Neural cell (in vitro differentiated cells): Measurements from ENCODE around the gene ENPP7. TPM values are rescaled to one million over a fixed set of nuclear protein-coding genes. Genes with fewer than 3 reads are reported as not detected.

ENCODE experiments used
- H2AFZ ChIP-seq: fragments of 200-600, 300-800 bp; sonication (generic), shearing (Covaris generic); 2 replicates; pipeline ENCODE4 v1.6.0; 2014; ENCODE audit warnings: low read depth, mild to moderate bottlenecking, antibody characterized with exemption, low read length, moderate library complexity
- H3F3A ChIP-seq: fragments of 200-600 bp; shearing (Covaris generic); 2 replicates; pipeline ENCODE4 v1.6.1; 2016; ENCODE audit warnings: mild to moderate bottlenecking, moderate library complexity, mixed read lengths, antibody characterized with exemption, low read length; ENCODE audit not compliant: insufficient read depth, poor library complexity, severe bottlenecking
- H3K27ac ChIP-seq: fragments of 200-600, 300-800 bp; sonication (generic), shearing (Covaris generic); 2 replicates; pipeline ENCODE4 v1.5.1; 2014; ENCODE audit warnings: mild to moderate bottlenecking, low read length, moderate library complexity
- H3K27me3 ChIP-seq: fragments of 300-800, 200-600 bp; sonication (generic), shearing (Covaris generic); 2 replicates; pipeline ENCODE4 v1.6.0; 2014; ENCODE audit warnings: mild to moderate bottlenecking, low read depth, low read length, moderate library complexity; ENCODE audit not compliant: insufficient read depth
- H3K36me3 ChIP-seq: fragments of 300-800, 200-600 bp; sonication (generic), shearing (Covaris generic); 2 replicates; pipeline ENCODE4 v1.5.1; 2014; ENCODE audit warnings: mild to moderate bottlenecking, antibody characterized with exemption, low read length, moderate library complexity; ENCODE audit not compliant: insufficient read depth
- H3K4me2 ChIP-seq: fragments of 300-800, 200-600 bp; sonication (generic), shearing (Covaris generic); 2 replicates; pipeline ENCODE4 v1.6.0; 2014; ENCODE audit warnings: mild to moderate bottlenecking, low read length
- H3K4me3 ChIP-seq: fragments of 300-800, 200-600 bp; sonication (generic), shearing (Covaris generic); 2 replicates; pipeline ENCODE4 v1.5.1; 2014; ENCODE audit warnings: mild to moderate bottlenecking, low read length, moderate library complexity
- H3K79me2 ChIP-seq: fragments of 200-600 bp; shearing (Covaris generic); replicated peaks from 2 replicates; pipeline ENCODE4 v1.6.0; 2014; ENCODE audit warnings: mild to moderate bottlenecking, low read length, moderate library complexity; ENCODE audit not compliant: insufficient read depth
- H3K9ac ChIP-seq: fragments of 300-800, 200-600 bp; sonication (generic), shearing (Covaris generic); 2 replicates; pipeline ENCODE4 v1.6.1; 2016; ENCODE audit warnings: mild to moderate bottlenecking, low read length, mixed read lengths
- H3K9me2 ChIP-seq: fragments of 200-600 bp; shearing (Covaris generic); 2 replicates; pipeline ENCODE4 v1.6.1; 2016; ENCODE audit warnings: mild to moderate bottlenecking, low read length, mixed read lengths; ENCODE audit not compliant: insufficient read depth
- H3K9me3 ChIP-seq: fragments of 200-600, 300-800 bp; sonication (generic), shearing (Covaris generic); 2 replicates; pipeline ENCODE4 v1.6.1; 2016; ENCODE audit warnings: mild to moderate bottlenecking, mixed run types, low read length, moderate library complexity, mixed read lengths
- H4K20me1 ChIP-seq: fragments of 200-600 bp; shearing (Covaris generic); 2 replicates; pipeline ENCODE4 v1.6.1; 2016; ENCODE audit warnings: mild to moderate bottlenecking, mixed run types; ENCODE audit not compliant: insufficient read depth
- CTCF ChIP-seq: fragments of 450-650 bp; IDR thresholded peaks from 2 replicates; pipeline ENCODE4 v1.5.1; 2014; ENCODE audit warnings: antibody characterized with exemption, mild to moderate bottlenecking, moderate library complexity; ENCODE audit not compliant: poor library complexity, severe bottlenecking
- EP300 ChIP-seq: fragments of 450-650 bp; conservative IDR thresholded peaks from 2 replicates; pipeline ENCODE4 v1.6.1; 2014; ENCODE audit warnings: antibody characterized with exemption, mild to moderate bottlenecking, moderate library complexity; ENCODE audit not compliant: poor library complexity, severe bottlenecking
- EZH2 ChIP-seq: fragments of 200-600, 300-800 bp; shearing (Covaris generic), sonication (generic); IDR thresholded peaks from 2 replicates; pipeline ENCODE4 v1.6.1; 2014; ENCODE audit warnings: antibody characterized with exemption, low read length, borderline replicate concordance, mild to moderate bottlenecking; ENCODE audit not compliant: insufficient read depth, poor library complexity, severe bottlenecking
- MXI1 ChIP-seq: fragments of 450-650 bp; conservative IDR thresholded peaks from 2 replicates; pipeline ENCODE4 v1.6.1; 2014; ENCODE audit warnings: antibody characterized with exemption, mild to moderate bottlenecking; ENCODE audit not compliant: poor library complexity, severe bottlenecking
- POLR2AphosphoS5 ChIP-seq: IDR thresholded peaks from 2 replicates; pipeline ENCODE4 v1.6.1; 2012
- RAD21 ChIP-seq: fragments of 450-650 bp; conservative IDR thresholded peaks from 2 replicates; pipeline ENCODE4 v1.6.1; 2014; ENCODE audit warnings: antibody characterized with exemption, mild to moderate bottlenecking, moderate library complexity
- REST ChIP-seq: IDR thresholded peaks from 2 replicates; pipeline ENCODE4 v1.6.1; 2012; ENCODE audit warnings: borderline replicate concordance
- SMC3 ChIP-seq: fragments of 450-650 bp; conservative IDR thresholded peaks from 2 replicates; pipeline ENCODE4 v1.6.1; 2014; ENCODE audit warnings: antibody characterized with exemption, mild to moderate bottlenecking, moderate library complexity; ENCODE audit not compliant: poor library complexity
- TAF1 ChIP-seq: IDR thresholded peaks from 2 replicates; pipeline ENCODE4 v1.6.1; 2012; ENCODE audit warnings: low read depth
- polyA plus RNA-seq: library from polyadenylated mRNA; depleted of rRNA; stranded (reverse); fragments of >200 nt; gene quantifications from 2 replicates; pipeline ENCODE4 v1.2.3, GENCODE V29; 2014

Gene ENPP7
- polyA plus RNA-seq, 1 donor from 2014 or later: not detected

- no peak overlapping the region for H3K4me3 ChIP-seq
- H3K27ac ChIP-seq: no peak overlapping the region
- no peaks in the 10 kb centered on the region for H3K79me2 ChIP-seq
- no peaks in the 10 kb centered on the region for H3K9me3 ChIP-seq
- H4K20me1 ChIP-seq: no peaks in the 10 kb centered on the region
- no peaks in the 10 kb centered on the region for H3F3A ChIP-seq
- no peak for TF ChIP-seq CTCF
- no peak for TF ChIP-seq EP300
- TF ChIP-seq TAF1: no peak
- TF ChIP-seq RAD21: no peak
- no peak for TF ChIP-seq POLR2AphosphoS5
- TF ChIP-seq EZH2: no peak
- no peak for TF ChIP-seq SMC3
- no peak for TF ChIP-seq REST
- TF ChIP-seq MXI1: no peak
- H3K4me2 ChIP-seq: no peak overlapping the region
- H3K9me2 ChIP-seq: no peaks in the 10 kb centered on the region
- H3K36me3 ChIP-seq: no peaks in the 10 kb centered on the region
- no peaks in the 10 kb centered on the region for H3K27me3 ChIP-seq
- H3K9ac ChIP-seq: no peak overlapping the region
- no peak overlapping the region for H2AFZ ChIP-seq
Measured at GRCh38 chr17:79684132-79684985, 46.4 kb upstream of the ENPP7 start.

- no peaks in the 10 kb centered on the region for H3K36me3 ChIP-seq
Measured at GRCh38 chr17:79685121-79685520, 45.6 kb upstream of the ENPP7 start.

More at GRCh38 chr17:79685121-79685520, 45.6 kb upstream of the ENPP7 start:
- no peaks in the 10 kb centered on the region for H3K9me3 ChIP-seq
- no peak overlapping the region for H3K27ac ChIP-seq
- no peak overlapping the region for H3K4me3 ChIP-seq
- no peaks in the 10 kb centered on the region for H4K20me1 ChIP-seq
- TF ChIP-seq CTCF (no peak), REST (no peak), EZH2 (no peak), TAF1 (no peak), MXI1 (no peak), RAD21 (no peak), EP300 (no peak), POLR2AphosphoS5 (no peak), SMC3 (no peak)
- H3K9ac ChIP-seq: no peak overlapping the region
- H3K4me2 ChIP-seq: no peak overlapping the region
- no peaks in the 10 kb centered on the region for H3K27me3 ChIP-seq
- no peak overlapping the region for H2AFZ ChIP-seq
- no peaks in the 10 kb centered on the region for H3F3A ChIP-seq
- no peaks in the 10 kb centered on the region for H3K79me2 ChIP-seq
- no peaks in the 10 kb centered on the region for H3K9me2 ChIP-seq
